PC-3 (cell line): ENCODE measurements around the gene BSN.

Source experiments
- EZH2 ChIP-seq: fragments of 300-600 bp; sonication (generic); IDR thresholded peaks from one replicate; pipeline ENCODE4 v1.6.1; 2017; ENCODE audit warnings: antibody characterized with exemption, mild to moderate bottlenecking, low read length; ENCODE audit not compliant: unreplicated experiment
- TF ChIP-seq, protein P1 (sequence below): fragments of 300-600 bp; sonication (generic); conservative IDR thresholded peaks from 2 replicates; pipeline ENCODE4 v1.5.1; 2017; ENCODE audit warnings: antibody characterized with exemption, low read depth, mild to moderate bottlenecking, low read length

DNA sequence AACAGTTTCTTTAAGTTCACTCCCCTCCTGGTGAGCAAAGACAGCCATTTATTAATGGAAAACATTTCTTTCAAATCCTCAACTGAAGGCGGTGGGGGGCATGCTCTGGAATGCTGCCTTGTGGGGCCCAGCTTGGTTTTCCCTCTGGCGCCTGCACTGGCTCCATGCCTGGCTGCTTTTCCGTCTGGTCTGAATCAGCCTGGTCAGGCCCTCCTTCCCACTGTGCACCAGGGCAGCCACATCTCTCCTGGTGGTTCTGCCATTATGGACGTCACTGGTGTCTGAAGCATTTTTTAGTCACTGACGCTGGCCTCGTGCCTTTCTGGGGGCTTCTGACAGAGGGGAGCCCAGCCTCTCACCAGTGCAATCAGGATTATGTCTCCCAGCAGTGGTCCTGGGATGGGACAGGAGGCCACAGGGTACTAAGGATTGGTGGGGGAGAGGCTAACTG lies 62.2 kb downstream of the BSN start:
- TF ChIP-seq, protein P1, sequence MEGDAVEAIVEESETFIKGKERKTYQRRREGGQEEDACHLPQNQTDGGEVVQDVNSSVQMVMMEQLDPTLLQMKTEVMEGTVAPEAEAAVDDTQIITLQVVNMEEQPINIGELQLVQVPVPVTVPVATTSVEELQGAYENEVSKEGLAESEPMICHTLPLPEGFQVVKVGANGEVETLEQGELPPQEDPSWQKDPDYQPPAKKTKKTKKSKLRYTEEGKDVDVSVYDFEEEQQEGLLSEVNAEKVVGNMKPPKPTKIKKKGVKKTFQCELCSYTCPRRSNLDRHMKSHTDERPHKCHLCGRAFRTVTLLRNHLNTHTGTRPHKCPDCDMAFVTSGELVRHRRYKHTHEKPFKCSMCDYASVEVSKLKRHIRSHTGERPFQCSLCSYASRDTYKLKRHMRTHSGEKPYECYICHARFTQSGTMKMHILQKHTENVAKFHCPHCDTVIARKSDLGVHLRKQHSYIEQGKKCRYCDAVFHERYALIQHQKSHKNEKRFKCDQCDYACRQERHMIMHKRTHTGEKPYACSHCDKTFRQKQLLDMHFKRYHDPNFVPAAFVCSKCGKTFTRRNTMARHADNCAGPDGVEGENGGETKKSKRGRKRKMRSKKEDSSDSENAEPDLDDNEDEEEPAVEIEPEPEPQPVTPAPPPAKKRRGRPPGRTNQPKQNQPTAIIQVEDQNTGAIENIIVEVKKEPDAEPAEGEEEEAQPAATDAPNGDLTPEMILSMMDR = no peak
- TF ChIP-seq EZH2 = no peak
